Thymus (tissue), 11 donors: ENCODE measurements around the gene HSPB7. TPM values are rescaled to one million over a fixed set of nuclear protein-coding genes. Genes with fewer than 3 reads are reported as not detected.

Experiments used
- DNase-seq, 9 donors: peaks; one replicate each; pipeline ENCODE4 v3.0.0-alpha.2; 2013; ENCODE audit warnings: low spot score in 9 of 9, low read depth in 6 of 9, missing footprints in 1 of 9
- H3K27ac ChIP-seq, 2 donors: one replicate each; pipeline ENCODE4 v1.5.1; 2013; ENCODE audit warnings: control low read depth in 1 of 2, low read depth in 1 of 2, low read length in 1 of 2, mild to moderate bottlenecking in 1 of 2, moderate library complexity in 1 of 2
- H3K27me3 ChIP-seq, 2 donors: one replicate each; pipeline ENCODE4 v1.5.1; 2013; ENCODE audit warnings: low read length in 1 of 2; ENCODE audit not compliant: control insufficient read depth in 2 of 2, insufficient read depth in 1 of 2
- H3K36me3 ChIP-seq, 2 donors: one replicate each; pipeline ENCODE4 v1.5.1; 2013; ENCODE audit warnings: low read length in 1 of 2, mild to moderate bottlenecking in 1 of 2, moderate library complexity in 1 of 2; ENCODE audit not compliant: control insufficient read depth in 2 of 2, insufficient read depth in 2 of 2
- H3K4me1 ChIP-seq, 2 donors: one replicate each; pipeline ENCODE4 v1.5.1; 2013; ENCODE audit warnings: low read length in 2 of 2; ENCODE audit not compliant: control insufficient read depth in 2 of 2, insufficient read depth in 2 of 2
- H3K4me3 ChIP-seq, 2 donors: one replicate each; pipeline ENCODE4 v1.5.1; 2013; ENCODE audit warnings: low read length in 2 of 2, control low read depth in 1 of 2, mild to moderate bottlenecking in 1 of 2
- H3K9me3 ChIP-seq, 2 donors: one replicate each; pipeline ENCODE4 v1.5.1; 2013; ENCODE audit warnings: low read length in 1 of 2, mild to moderate bottlenecking in 1 of 2; ENCODE audit not compliant: control insufficient read depth in 2 of 2, insufficient read depth in 1 of 2
- WGBS: extraction: QIAGEN DNeasy Blood & Tissue Kit; methylation state at CpG from one replicate; pipeline ENCODE4 v1.1.7; 2013; 5-methylcytosine and 5-hydroxymethylcytosine counted together
- polyA plus RNA-seq: library from polyadenylated mRNA; stranded (reverse); fragments of 200-250 nt; gene quantifications from one replicate; pipeline ENCODE4 v1.2.3, GENCODE V29; 2013
- total RNA-seq: library from RNA; stranded (reverse); fragments of 120-200 nt; gene quantifications from one replicate; pipeline ENCODE4 v1.2.4, GENCODE V29; 2013
- donor health status: healthy.

Gene HSPB7
- total and polyA plus RNA-seq, 2 donors = under 0.01 to 9.5 TPM

- DNase-seq = no peak
- H3K27ac ChIP-seq = no peak overlapping the region
Observed at GRCh38 chr1:15966956-15967344, 50.9 kb downstream of the HSPB7 start.

GRCh38 chr1:15966081-15966955 lies 51.5 kb downstream of the HSPB7 start:
- WGBS = 83% methylated on average over 18 of the region's 18 CpGs
- Histone ChIP-seq H3K27ac (peak overlapping the region in 1 of 2 donors; percentile 37), H3K9me3 (peaks cover 0 to 12% of the 10 kb centered on the region in 2 donors), H3K27me3 (no peaks in the 10 kb centered on the region), H3K36me3 (peaks cover 19 to 28% of the 10 kb centered on the region in 2 donors), H3K4me1 (peaks cover 0 to 10% of the 10 kb centered on the region in 2 donors), H3K4me3 (no peak overlapping the region)
- no peak for DNase-seq

More at GRCh38 chr1:15966956-15967344, 50.9 kb downstream of the HSPB7 start:
- H3K9me3 ChIP-seq = peaks cover 0 to 12% of the 10 kb centered on the region in 2 donors
- H3K4me3 ChIP-seq = no peak overlapping the region
- peaks cover 17 to 30% of the 10 kb centered on the region in 2 donors for H3K36me3 ChIP-seq
- peaks cover 0 to 10% of the 10 kb centered on the region in 2 donors for H3K4me1 ChIP-seq
- over 99% methylated on average over 6 of the region's 6 CpGs for WGBS
- H3K27me3 ChIP-seq = no peaks in the 10 kb centered on the region

GRCh38 chr1:15965228-15965767 lies 52.5 kb downstream of the HSPB7 start:
- WGBS = 93% methylated on average over 7 of the region's 7 CpGs
- Histone ChIP-seq H3K27me3 (no peaks in the 10 kb centered on the region), H3K36me3 (peaks cover 19 to 25% of the 10 kb centered on the region in 2 donors), H3K9me3 (peaks cover 0 to 12% of the 10 kb centered on the region in 2 donors), H3K4me3 (no peak overlapping the region), H3K4me1 (peaks cover 0 to 10% of the 10 kb centered on the region in 2 donors), H3K27ac (no peak overlapping the region)
- DNase-seq = no peak

Other genes starting within 250 kb of the HSPB7 start
- gene UQCRHL, start 210.4 kb downstream of the HSPB7 start, total RNA-seq = 9.0 TPM
- gene UQCRHL, start 210.4 kb downstream of the HSPB7 start, polyA plus RNA-seq = 4.0 TPM
- gene SPEN, start 170.3 kb downstream of the HSPB7 start, total RNA-seq = 16.3 TPM
- 11.4 TPM for gene SPEN, start 170.3 kb downstream of the HSPB7 start, polyA plus RNA-seq
- 30.7 TPM for gene ZBTB17, start 41.9 kb downstream of the HSPB7 start, total RNA-seq
- 81.3 TPM for gene ZBTB17, start 41.9 kb downstream of the HSPB7 start, polyA plus RNA-seq
- 0.05 TPM for gene SRARP, start 13.8 kb downstream of the HSPB7 start, total RNA-seq
- gene SRARP, start 13.8 kb downstream of the HSPB7 start, polyA plus RNA-seq = 0.11 TPM
- under 0.01 TPM for gene CLCNKA, start 4.0 kb upstream of the HSPB7 start, total RNA-seq
- gene CLCNKA, start 4.0 kb upstream of the HSPB7 start, polyA plus RNA-seq = 0.30 TPM
- 0.05 TPM for gene CLCNKB, start 25.7 kb upstream of the HSPB7 start, total RNA-seq
- gene CLCNKB, start 25.7 kb upstream of the HSPB7 start, polyA plus RNA-seq = 0.34 TPM
- 0.05 TPM for gene FAM131C, start 55.6 kb upstream of the HSPB7 start, total RNA-seq
- 0.96 TPM for gene FAM131C, start 55.6 kb upstream of the HSPB7 start, polyA plus RNA-seq
- gene EPHA2, start 138.0 kb upstream of the HSPB7 start, total RNA-seq = 1.4 TPM
- 6.2 TPM for gene EPHA2, start 138.0 kb upstream of the HSPB7 start, polyA plus RNA-seq
- 2.2 TPM for gene ARHGEF19, start 194.6 kb upstream of the HSPB7 start, total RNA-seq
- 9.6 TPM for gene ARHGEF19, start 194.6 kb upstream of the HSPB7 start, polyA plus RNA-seq
- gene CPLANE2, start 219.1 kb upstream of the HSPB7 start, total RNA-seq = 4.2 TPM
- 4.0 TPM for gene CPLANE2, start 219.1 kb upstream of the HSPB7 start, polyA plus RNA-seq